Calu3 (cell line): Measurements from ENCODE around the gene ANKMY1. TPM values are rescaled to one million over a fixed set of nuclear protein-coding genes. Genes with fewer than 3 reads are reported as not detected.

Source experiments
- BruUV-seq: library from RNA; stranded (reverse); fragments of 400-500 nt; replicated peaks from 2 replicates; lab custom pipeline; 2021; lab: Mats Ljungman, UMichigan
- CTCF ChIA-PET: fragments of 300-600 bp; sonication (Branson Sonifier 250); formaldehyde crosslinking; loops from one replicate; lab custom pipeline; 2022; ENCODE audit warnings: antibody characterized with exemption; lab: Charles Lee
- DNase-seq: peaks from one replicate; pipeline ENCODE4 v3.0.0; 2022
- H3K27ac Mint-ChIP-seq: one replicate; pipeline ENCODE4 v1.8.0; 2022; ENCODE audit warnings: mixed read lengths; ENCODE audit not compliant: unreplicated experiment
- H3K27me3 Mint-ChIP-seq: one replicate; pipeline ENCODE4 v1.8.0; 2022; ENCODE audit warnings: mixed read lengths; ENCODE audit not compliant: unreplicated experiment
- H3K36me3 Mint-ChIP-seq: one replicate; pipeline ENCODE4 v1.8.0; 2022; ENCODE audit warnings: mild to moderate bottlenecking, moderate library complexity, mixed read lengths; ENCODE audit not compliant: insufficient read depth, unreplicated experiment
- H3K4me1 Mint-ChIP-seq: one replicate; pipeline ENCODE4 v1.8.0; 2022; ENCODE audit warnings: mild to moderate bottlenecking, low read depth, mixed read lengths; ENCODE audit not compliant: unreplicated experiment
- H3K4me3 Mint-ChIP-seq: one replicate; pipeline ENCODE4 v1.8.0; 2022; ENCODE audit warnings: mild to moderate bottlenecking, low read depth, moderate library complexity, mixed read lengths; ENCODE audit not compliant: unreplicated experiment
- H3K9me3 Mint-ChIP-seq: one replicate; pipeline ENCODE4 v1.8.0; 2022; ENCODE audit warnings: low read depth, mixed read lengths; ENCODE audit not compliant: unreplicated experiment
- intact Hi-C: fragments of 100-400 bp; cut with micrococcal nuclease; formaldehyde crosslinking; loops from one replicate; pipeline ENCODE4 v1.10.0; 2022; ENCODE audit not compliant: unreplicated experiment
- total RNA-seq: library from RNA; stranded (reverse); gene quantifications from 2 replicates; pipeline ENCODE4 v1.2.3, GENCODE V29; 2022
- TF ChIP-seq, protein P1 (sequence below): fragments of 200-600 bp; IDR thresholded peaks from one replicate; pipeline ENCODE4 v1.8.0; 2022; ENCODE audit warnings: antibody characterized with exemption; ENCODE audit not compliant: unreplicated experiment

ANKMY1 gene
- total RNA-seq, 1 experiment from 2014 or later: 38.2 TPM

- no peak for DNase-seq
- H3K27ac Mint-ChIP-seq: no peak overlapping the region
- H3K4me3 Mint-ChIP-seq: no peak overlapping the region
- CTCF ChIA-PET: no interaction called here
- TF ChIP-seq, protein P1, sequence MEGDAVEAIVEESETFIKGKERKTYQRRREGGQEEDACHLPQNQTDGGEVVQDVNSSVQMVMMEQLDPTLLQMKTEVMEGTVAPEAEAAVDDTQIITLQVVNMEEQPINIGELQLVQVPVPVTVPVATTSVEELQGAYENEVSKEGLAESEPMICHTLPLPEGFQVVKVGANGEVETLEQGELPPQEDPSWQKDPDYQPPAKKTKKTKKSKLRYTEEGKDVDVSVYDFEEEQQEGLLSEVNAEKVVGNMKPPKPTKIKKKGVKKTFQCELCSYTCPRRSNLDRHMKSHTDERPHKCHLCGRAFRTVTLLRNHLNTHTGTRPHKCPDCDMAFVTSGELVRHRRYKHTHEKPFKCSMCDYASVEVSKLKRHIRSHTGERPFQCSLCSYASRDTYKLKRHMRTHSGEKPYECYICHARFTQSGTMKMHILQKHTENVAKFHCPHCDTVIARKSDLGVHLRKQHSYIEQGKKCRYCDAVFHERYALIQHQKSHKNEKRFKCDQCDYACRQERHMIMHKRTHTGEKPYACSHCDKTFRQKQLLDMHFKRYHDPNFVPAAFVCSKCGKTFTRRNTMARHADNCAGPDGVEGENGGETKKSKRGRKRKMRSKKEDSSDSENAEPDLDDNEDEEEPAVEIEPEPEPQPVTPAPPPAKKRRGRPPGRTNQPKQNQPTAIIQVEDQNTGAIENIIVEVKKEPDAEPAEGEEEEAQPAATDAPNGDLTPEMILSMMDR: no peak
- no TSS peak for BruUV-seq
- H3K9me3 Mint-ChIP-seq: no peaks in the 10 kb centered on the region
- intact Hi-C loops: no loop called here
- peaks cover 78% of the 10 kb centered on the region for H3K36me3 Mint-ChIP-seq
- no peaks in the 10 kb centered on the region for H3K27me3 Mint-ChIP-seq
- H3K4me1 Mint-ChIP-seq: peaks cover 19% of the 10 kb centered on the region
Measured at GRCh38 chr2:240574386-240575100, 16.8 kb upstream of the ANKMY1 start.

- Mint-ChIP-seq H3K27ac (no peak overlapping the region), H3K36me3 (peaks cover 78% of the 10 kb centered on the region), H3K4me1 (peaks cover 15% of the 10 kb centered on the region), H3K27me3 (no peaks in the 10 kb centered on the region), H3K4me3 (no peak overlapping the region), H3K9me3 (no peaks in the 10 kb centered on the region)
- intact Hi-C loops: no loop called here
- no peak for DNase-seq
- no TSS peak for BruUV-seq
- TF ChIP-seq, protein P1: no peak
- CTCF ChIA-PET: interaction anchor here (0.9 kb wide), 1 partner anchor 13 kb away, joined by 3 read pairs; the partner anchor contains the start of gene CAPN10
Measured at GRCh38 chr2:240573516-240574385, 16.0 kb upstream of the ANKMY1 start.

DNA sequence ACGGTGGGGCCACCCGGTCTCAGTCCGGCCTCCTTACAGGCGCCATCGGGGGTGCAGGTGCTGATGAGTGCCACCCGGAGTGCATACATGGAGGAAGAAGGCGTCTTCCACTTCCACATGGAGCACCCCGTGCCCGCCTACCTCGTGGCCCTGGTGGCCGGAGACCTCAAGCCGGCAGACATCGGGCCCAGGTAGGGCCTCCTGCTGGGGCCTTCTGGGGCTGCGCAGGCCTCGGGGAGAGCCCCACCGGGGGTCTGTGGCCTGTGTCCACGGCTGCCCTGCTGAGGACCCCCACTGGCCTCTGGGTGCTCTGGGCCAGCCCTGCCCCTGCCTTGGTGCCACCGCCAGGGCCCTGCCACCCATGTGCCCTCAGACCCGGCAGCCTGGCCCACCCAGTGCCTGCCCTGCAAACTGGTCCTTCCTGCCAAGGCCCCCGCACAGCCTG is 15.3 kb upstream of the ANKMY1 start:
- H3K4me3 Mint-ChIP-seq: no peak overlapping the region
- no TSS peak for BruUV-seq
- CTCF ChIA-PET: interaction anchor here (0.9 kb wide), 1 partner anchor 14 kb away, joined by 3 read pairs; the partner anchor contains the start of gene CAPN10
- DNase-seq: no peak
- no peaks in the 10 kb centered on the region for H3K9me3 Mint-ChIP-seq
- TF ChIP-seq, protein P1: no peak
- peaks cover 10% of the 10 kb centered on the region for H3K4me1 Mint-ChIP-seq
- H3K27me3 Mint-ChIP-seq: no peaks in the 10 kb centered on the region
- H3K36me3 Mint-ChIP-seq: peaks cover 78% of the 10 kb centered on the region
- H3K27ac Mint-ChIP-seq: no peak overlapping the region
- intact Hi-C loops: no loop called here

- H3K4me3 Mint-ChIP-seq: no peak overlapping the region
- H3K27ac Mint-ChIP-seq: no peak overlapping the region
- H3K9me3 Mint-ChIP-seq: no peaks in the 10 kb centered on the region
- BruUV-seq: no TSS peak
- no peak for DNase-seq
- CTCF ChIA-PET: no interaction called here
- peaks cover 78% of the 10 kb centered on the region for H3K36me3 Mint-ChIP-seq
- H3K27me3 Mint-ChIP-seq: no peaks in the 10 kb centered on the region
- TF ChIP-seq, protein P1: no peak
- intact Hi-C loops: no loop called here
- H3K4me1 Mint-ChIP-seq: peaks cover 10% of the 10 kb centered on the region
Measured at GRCh38 chr2:240572141-240573031, 14.6 kb upstream of the ANKMY1 start.
